ENCODE results near the gene LOC101059915.
A peak's percentile ranks its signal among the peaks of the same experiment; 100 is the strongest.
"Not testable (repeated sequence)": the region's sequence is repeated elsewhere in the genome, so short reads cannot be mapped to it uniquely, and the experiment has no call there.

LOC101059915 gene

GRCh38 chrX:71669492-71669891, 2.1 kb downstream of the LOC101059915 start:
- 66 to 82% methylated on average over 11 to 13 of the region's 13 CpGs for WGBS, 2 donors
- Histone ChIP-seq H3K36me3 (ENCODE audit: control insufficient read depth in 4 of 4, insufficient read depth in 4 of 4, low read length in 4 of 4) (no peaks in the 10 kb centered on the region), H3K27ac (ENCODE audit: low read depth in 1 of 2, low read length in 1 of 2) (no peak overlapping the region), H3K4me3 (no peak overlapping the region), H3K9ac (ENCODE audit: insufficient read depth in 1 of 2, low read length in 2 of 2) (no peak overlapping the region), H3K9me3 (ENCODE audit: control insufficient read depth in 4 of 4, insufficient read depth in 3 of 4, low read length in 3 of 4) (peaks cover 0 to 4% (median 0%) of the 10 kb centered on the region in 4 donors), H3K4me1 (ENCODE audit: control insufficient read depth in 5 of 5, insufficient read depth in 5 of 5, low read length in 5 of 5) (no peaks in the 10 kb centered on the region), H3K27me3 (ENCODE audit: control insufficient read depth in 3 of 3, insufficient read depth in 3 of 3, low read length in 2 of 3) (no peaks in the 10 kb centered on the region)
- no peak for TF ChIP-seq CTCF (IDR thresholded peaks at IDR 0.05; ENCODE audit: control extremely low read depth, extremely low read depth)
- ATAC-seq (ENCODE audit: insufficient read depth, low FRiP score) (no peak), DNase-seq (peak in 1 of 3 donors; percentile 16)

GRCh38 chrX:71669947-71670346, 2.6 kb downstream of the LOC101059915 start:
- H3K27ac ChIP-seq (ENCODE audit: low read depth in 1 of 2, low read length in 1 of 2); H3K27me3 ChIP-seq (ENCODE audit: control insufficient read depth in 3 of 3, insufficient read depth in 3 of 3, low read length in 2 of 3); H3K9ac ChIP-seq (ENCODE audit: insufficient read depth in 1 of 2, low read length in 2 of 2); H3K9me3 ChIP-seq (ENCODE audit: control insufficient read depth in 4 of 4, insufficient read depth in 3 of 4, low read length in 3 of 4); H3K36me3 ChIP-seq (ENCODE audit: control insufficient read depth in 4 of 4, insufficient read depth in 4 of 4, low read length in 4 of 4); H3K4me3 ChIP-seq; H3K4me1 ChIP-seq (ENCODE audit: control insufficient read depth in 5 of 5, insufficient read depth in 5 of 5, low read length in 5 of 5); ATAC-seq (ENCODE audit: insufficient read depth, low FRiP score): not testable (repeated sequence)
- TF ChIP-seq CTCF (IDR thresholded peaks at IDR 0.05; ENCODE audit: control extremely low read depth, extremely low read depth): peak; percentile 19
- DNase-seq: peak in 2 of 3 donors; percentile 11 to 20
- 22 to 42% methylated on average over 7 to 10 of the region's 10 CpGs for WGBS, 2 donors

- Histone ChIP-seq H3K4me3 (no peak overlapping the region), H3K4me1 (ENCODE audit: control insufficient read depth in 5 of 5, insufficient read depth in 5 of 5, low read length in 5 of 5) (no peaks in the 10 kb centered on the region), H3K36me3 (ENCODE audit: control insufficient read depth in 4 of 4, insufficient read depth in 4 of 4, low read length in 4 of 4) (no peaks in the 10 kb centered on the region), H3K9me3 (ENCODE audit: control insufficient read depth in 4 of 4, insufficient read depth in 3 of 4, low read length in 3 of 4) (peaks cover 0 to 9% (median 0%) of the 10 kb centered on the region in 4 donors), H3K27me3 (ENCODE audit: control insufficient read depth in 3 of 3, insufficient read depth in 3 of 3, low read length in 2 of 3) (no peaks in the 10 kb centered on the region), H3K9ac (ENCODE audit: insufficient read depth in 1 of 2, low read length in 2 of 2) (no peak overlapping the region), H3K27ac (ENCODE audit: low read depth in 1 of 2, low read length in 1 of 2) (no peak overlapping the region)
- no peak for TF ChIP-seq CTCF (IDR thresholded peaks at IDR 0.05; ENCODE audit: control extremely low read depth, extremely low read depth)
- no peak for DNase-seq
- no peak for ATAC-seq (ENCODE audit: insufficient read depth, low FRiP score)
- 22 to 60% methylated on average over 8 to 12 of the region's 12 CpGs for WGBS, 2 donors
Measured at GRCh38 chrX:71671043-71671780, 3.9 kb downstream of the LOC101059915 start.

All from lung (tissue), 11 donors.